ENCODE results near the gene CP. TPM values are rescaled to one million over a fixed set of nuclear protein-coding genes. Genes with fewer than 3 reads are reported as not detected.
"Not testable (repeated sequence)": the region's sequence is repeated elsewhere in the genome, so short reads cannot be mapped to it uniquely, and the experiment has no call there.

CP gene
- total and polyA plus RNA-seq, 2 experiments from 2014 or later = 2.8 to 3.6 TPM

- no peak for TF ChIP-seq CTCF (conservative IDR thresholded peaks at IDR 0.05; ENCODE audit: low read depth in 2 of 2)
- TF ChIP-seq ZNF331 (CRISPR knock-in tag; IDR thresholded peaks at IDR 0.05; ENCODE audit: low read depth) = no peak
- peak; percentile 59 for TF ChIP-seq POLR2AphosphoS5 (IDR thresholded peaks at IDR 0.05; ENCODE audit: low read depth)
- no peak for TF ChIP-seq ZNF114 (CRISPR knock-in tag; IDR thresholded peaks at IDR 0.05)
Measured at GRCh38 chr3:149197669-149198068, 24.0 kb downstream of the CP start (continued).

GRCh38 chr3:149196805-149197592 is 24.6 kb downstream of the CP start:
- not testable (repeated sequence) for H3K27me3 ChIP-seq (ENCODE audit: insufficient read depth); H4K20me1 ChIP-seq (replicated peaks; ENCODE audit: insufficient read depth); H3F3A ChIP-seq (replicated peaks; ENCODE audit: low read depth); H3K9me3 Mint-ChIP-seq; H3K79me2 ChIP-seq (replicated peaks; ENCODE audit: insufficient read depth); H2AFZ ChIP-seq; H3K9me2 ChIP-seq (ENCODE audit: insufficient read depth); H3K36me3 Mint-ChIP-seq (ENCODE audit: low read depth); H3K36me3 ChIP-seq (ENCODE audit: insufficient read depth)
- Mint-ChIP-seq H3K27me3 (ENCODE audit: insufficient read depth, low read depth, poor library complexity) (peaks cover 15% of the 10 kb centered on the region), H3K4me3 (peak overlapping the region; percentile 66), H3K4me1 (peaks cover 67% of the 10 kb centered on the region), H3K27ac (peak overlapping the region; percentile 98)
- H3K4me3 ChIP-seq = peak overlapping the region; percentile 40
- H3K27ac ChIP-seq (ENCODE audit: low read depth) = peak overlapping the region; percentile 100
- peaks cover 34% of the 10 kb centered on the region for H3K4me1 ChIP-seq (ENCODE audit: insufficient read depth)
- ATAC-seq (peak; percentile 18), DNase-seq (ENCODE audit: low spot score) (peak; percentile 33)
- peak overlapping the region; percentile 70 for H3K4me2 ChIP-seq
- peak; percentile 64 for TF ChIP-seq CREB1 (CRISPR knock-in tag; IDR thresholded peaks at IDR 0.05; ENCODE audit: low read depth)
- TF ChIP-seq NANOG (IDR thresholded peaks at IDR 0.05; ENCODE audit: borderline replicate concordance) = peak; percentile 93
- TF ChIP-seq ZNF462 (CRISPR knock-in tag; IDR thresholded peaks at IDR 0.05) = peak; percentile 39; the same call in 1 of the 2 replicates
